GM23248 (cell line): Measurements from ENCODE around the gene NEK4. TPM values are rescaled to one million over a fixed set of nuclear protein-coding genes. Genes with fewer than 3 reads are reported as not detected.

ENCODE experiments used
- DNase-seq: peaks from one replicate; pipeline ENCODE4 v3.0.0-alpha.2; 2015
- H2AFZ ChIP-seq: fragments of 200-600 bp; sonication (generic); 2 replicates; pipeline ENCODE4 v1.6.1; 2016; ENCODE audit warnings: antibody characterized with exemption
- H3F3A ChIP-seq: fragments of 200-600 bp; sonication (generic); 2 replicates; pipeline ENCODE4 v1.6.1; 2016; ENCODE audit warnings: mild to moderate bottlenecking, antibody characterized with exemption, mixed run types; ENCODE audit not compliant: insufficient read depth
- H3K27ac ChIP-seq: fragments of 200-600 bp; sonication (generic); 2 replicates; pipeline ENCODE4 v1.5.1; 2016; ENCODE audit warnings: mild to moderate bottlenecking
- H3K27me3 ChIP-seq: fragments of 200-600 bp; sonication (generic); replicated peaks from 2 replicates; pipeline ENCODE4 v1.6.1; 2016; ENCODE audit warnings: mild to moderate bottlenecking; ENCODE audit not compliant: insufficient read depth
- H3K36me3 ChIP-seq: fragments of 200-600 bp; sonication (generic); 2 replicates; pipeline ENCODE4 v1.6.1; 2016; ENCODE audit warnings: low read depth, mild to moderate bottlenecking
- H3K4me1 ChIP-seq: fragments of 200-600 bp; sonication (generic); 2 replicates; pipeline ENCODE4 v1.6.1; 2016; ENCODE audit warnings: mild to moderate bottlenecking; ENCODE audit not compliant: insufficient read depth
- H3K4me2 ChIP-seq: fragments of 200-600 bp; sonication (generic); one replicate; pipeline ENCODE4 v1.6.1; 2016; ENCODE audit warnings: mild to moderate bottlenecking; ENCODE audit not compliant: unreplicated experiment
- H3K4me3 ChIP-seq: fragments of 200-600 bp; sonication (generic); 2 replicates; pipeline ENCODE4 v1.5.1; 2016; ENCODE audit warnings: mild to moderate bottlenecking
- H3K79me2 ChIP-seq: fragments of 200-600 bp; sonication (generic); 2 replicates; pipeline ENCODE4 v1.6.1; 2016; ENCODE audit warnings: mild to moderate bottlenecking; ENCODE audit not compliant: insufficient read depth
- H3K9ac ChIP-seq: fragments of 200-600 bp; sonication (generic); 2 replicates; pipeline ENCODE4 v1.6.1; 2016; ENCODE audit warnings: mild to moderate bottlenecking
- H3K9me2 ChIP-seq: fragments of 200-600 bp; sonication (generic); 2 replicates; pipeline ENCODE4 v1.6.1; 2016; ENCODE audit warnings: mixed run types, mild to moderate bottlenecking, moderate library complexity; ENCODE audit not compliant: insufficient read depth
- H3K9me3 ChIP-seq: fragments of 200-600 bp; sonication (generic); one replicate; pipeline ENCODE4 v1.6.1; 2017; ENCODE audit warnings: low read depth
- H4K20me1 ChIP-seq: fragments of 200-600 bp; sonication (generic); 2 replicates; pipeline ENCODE4 v1.6.0; 2016; ENCODE audit not compliant: insufficient read depth
- EZH2 ChIP-seq: fragments of 200-600 bp; sonication (generic); IDR thresholded peaks from 2 replicates; pipeline ENCODE4 v1.6.1; 2018; ENCODE audit warnings: antibody characterized with exemption, mild to moderate bottlenecking; ENCODE audit not compliant: insufficient read depth, poor library complexity, severe bottlenecking
- EZH2phosphoT487 ChIP-seq: fragments of 200-600 bp; sonication (generic); IDR thresholded peaks from 2 replicates; pipeline ENCODE4 v1.6.1; 2018; ENCODE audit warnings: antibody characterized with exemption, moderate library complexity, mild to moderate bottlenecking, low read depth; ENCODE audit not compliant: insufficient read depth
- WGBS, 2 experiments: methylation state at CpG; one replicate each; pipeline ENCODE4 v1.1.6; 2015 to 2017; ENCODE audit warnings: low lambda C conversion rate in 2 of 2, low coverage in 1 of 2; ENCODE audit errors: missing lambda C conversion rate in 2 of 2; 5-methylcytosine and 5-hydroxymethylcytosine counted together
- in situ Hi-C: fragments of 300-500 bp; cut with MboI; formaldehyde crosslinking; loops from 2 replicates; pipeline ENCODE4 v1.15.0; 2020
- polyA plus RNA-seq: library from polyadenylated mRNA; unstranded; fragments of >200 nt; fragmentation: Nextera tagmentation; extraction: Ambion mirVana; gene quantifications from 2 replicates; pipeline ENCODE4 v1.2.1, GENCODE V29; 2016
- total RNA-seq: library from RNA; depleted of rRNA; stranded (reverse); fragments of >200 nt; shearing (Covaris generic); gene quantifications from 2 replicates; pipeline ENCODE4 v1.2.3, GENCODE V29; 2014

NEK4 gene
- total and polyA plus RNA-seq, 2 experiments from 2014 or later, result 8.4 to 15.8 TPM

GRCh38 chr3:52816654-52817053, 45.9 kb upstream of the NEK4 start:
- H3K4me3 ChIP-seq, result no peak overlapping the region
- in situ Hi-C loops, result no loop called here
- WGBS, 2 experiments, result 91 to 97% methylated on average over 10 of the region's 10 CpGs

GRCh38 chr3:52816199-52816598, 45.5 kb upstream of the NEK4 start:
- H3K9me3 ChIP-seq, result no peaks in the 10 kb centered on the region
- H3K27ac ChIP-seq, result no peak overlapping the region
- no peak overlapping the region for H3K9ac ChIP-seq
- H3K36me3 ChIP-seq, result no peaks in the 10 kb centered on the region
- TF ChIP-seq EZH2 (no peak), EZH2phosphoT487 (no peak)
- DNase-seq, result no peak
- in situ Hi-C loops, result no loop called here
- no peak overlapping the region for H2AFZ ChIP-seq
- H3K4me1 ChIP-seq, result no peaks in the 10 kb centered on the region
- no peaks in the 10 kb centered on the region for H3F3A ChIP-seq
- H3K4me3 ChIP-seq, result no peak overlapping the region
- no peaks in the 10 kb centered on the region for H3K9me2 ChIP-seq
- H3K27me3 ChIP-seq, result no peaks in the 10 kb centered on the region
- WGBS, 2 experiments, result 75 to 82% methylated on average over 6 of the region's 6 CpGs
- H3K4me2 ChIP-seq, result no peak overlapping the region
- H4K20me1 ChIP-seq, result no peaks in the 10 kb centered on the region
- no peaks in the 10 kb centered on the region for H3K79me2 ChIP-seq

More at GRCh38 chr3:52816654-52817053, 45.9 kb upstream of the NEK4 start:
- Histone ChIP-seq H3F3A (no peaks in the 10 kb centered on the region), H3K4me2 (no peak overlapping the region), H2AFZ (no peak overlapping the region), H3K9ac (no peak overlapping the region), H3K27ac (no peak overlapping the region), H3K9me2 (no peaks in the 10 kb centered on the region), H3K79me2 (no peaks in the 10 kb centered on the region), H3K9me3 (no peaks in the 10 kb centered on the region), H3K27me3 (no peaks in the 10 kb centered on the region), H3K36me3 (no peaks in the 10 kb centered on the region), H3K4me1 (no peaks in the 10 kb centered on the region), H4K20me1 (no peaks in the 10 kb centered on the region)
- DNase-seq, result no peak
- TF ChIP-seq EZH2phosphoT487, result no peak
- no peak for TF ChIP-seq EZH2

- Histone ChIP-seq H3K9me3 (no peaks in the 10 kb centered on the region), H3K79me2 (no peaks in the 10 kb centered on the region), H3K36me3 (no peaks in the 10 kb centered on the region), H3F3A (no peaks in the 10 kb centered on the region), H4K20me1 (no peaks in the 10 kb centered on the region), H3K4me1 (no peaks in the 10 kb centered on the region), H3K4me3 (no peak overlapping the region), H2AFZ (no peak overlapping the region), H3K9me2 (no peaks in the 10 kb centered on the region), H3K4me2 (no peak overlapping the region), H3K9ac (no peak overlapping the region), H3K27ac (no peak overlapping the region), H3K27me3 (no peaks in the 10 kb centered on the region)
- in situ Hi-C loops, result no loop called here
- TF ChIP-seq EZH2 (no peak), EZH2phosphoT487 (no peak)
- no peak for DNase-seq
- 71% methylated on average over 8 of the region's 8 CpGs for WGBS, 2 experiments
Measured at GRCh38 chr3:52813810-52814209, 43.1 kb upstream of the NEK4 start.

- in situ Hi-C loops, result no loop called here
- WGBS, 2 experiments, result 41 to 58% methylated on average over 7 of the region's 7 CpGs
- no peak for DNase-seq
Measured at GRCh38 chr3:52811452-52812011, 40.8 kb upstream of the NEK4 start.

More at GRCh38 chr3:52811452-52812011, 40.8 kb upstream of the NEK4 start:
- no peak for TF ChIP-seq EZH2phosphoT487
- TF ChIP-seq EZH2, result no peak
- Histone ChIP-seq H3K27me3 (no peaks in the 10 kb centered on the region), H3K4me3 (no peak overlapping the region), H3K9me2 (no peaks in the 10 kb centered on the region), H3K27ac (no peak overlapping the region), H3F3A (no peaks in the 10 kb centered on the region), H3K36me3 (no peaks in the 10 kb centered on the region), H3K9me3 (no peaks in the 10 kb centered on the region), H2AFZ (no peak overlapping the region), H3K4me1 (no peaks in the 10 kb centered on the region), H3K79me2 (no peaks in the 10 kb centered on the region), H4K20me1 (no peaks in the 10 kb centered on the region), H3K9ac (no peak overlapping the region), H3K4me2 (no peak overlapping the region)
